PC-3 (cell line): ENCODE measurements around the gene ZNF557. TPM values are rescaled to one million over a fixed set of nuclear protein-coding genes. Genes with fewer than 3 reads are reported as not detected.

Source experiments
- ATAC-seq: fragments of 200-7000 bp; cut with Tn5 transposase; 2 replicates; pipeline ENCODE4 v1.9.1; 2020; ENCODE audit warnings: mild to moderate bottlenecking, moderate library complexity
- BruUV-seq: library from RNA; stranded (reverse); fragments of 400-500 nt; replicated peaks from 2 replicates; lab custom pipeline; 2021; lab: Mats Ljungman, UMichigan
- CTCF ChIA-PET: fragments of 300-600 bp; sonication (Branson Sonifier 250); formaldehyde crosslinking; loops from one replicate; lab custom pipeline; 2022; ENCODE audit warnings: antibody characterized with exemption; lab: Charles Lee
- POLR2A ChIA-PET: fragments of 300-600 bp; sonication (Branson Sonifier 250); formaldehyde crosslinking; loops from one replicate; lab custom pipeline; 2022; ENCODE audit warnings: antibody characterized with exemption; ENCODE audit not compliant: unreplicated experiment; lab: Charles Lee
- DNase-seq: peaks from one replicate; pipeline ENCODE4 v3.0.0-alpha.2; 2015
- H2AFZ ChIP-seq: fragments of 300-600 bp; sonication (generic); 2 replicates; pipeline ENCODE4 v1.6.0; 2016; ENCODE audit warnings: antibody characterized with exemption, low read length
- H3F3A ChIP-seq: fragments of 300-600 bp; sonication (generic); one replicate; pipeline ENCODE4 v1.6.0; 2017; ENCODE audit warnings: antibody characterized with exemption, low read length, control low read depth, mild to moderate bottlenecking; ENCODE audit not compliant: unreplicated experiment
- H3K27ac ChIP-seq: fragments of 300-600 bp; sonication (generic); 2 replicates; pipeline ENCODE4 v1.5.1; 2016; ENCODE audit warnings: mild to moderate bottlenecking, low read length
- H3K27me3 ChIP-seq: fragments of 300-600 bp; sonication (generic); 2 replicates; pipeline ENCODE4 v1.6.1; 2016; ENCODE audit warnings: low read length, mixed read lengths
- H3K36me3 ChIP-seq: fragments of 300-600 bp; sonication (generic); 2 replicates; pipeline ENCODE4 v1.6.1; 2016; ENCODE audit warnings: low read depth, mixed run types, low read length, mixed read lengths
- H3K4me1 ChIP-seq: fragments of 300-600 bp; sonication (generic); 2 replicates; pipeline ENCODE4 v1.5.1; 2016; ENCODE audit warnings: low read length; ENCODE audit not compliant: insufficient read depth
- H3K4me2 ChIP-seq: fragments of 300-600 bp; sonication (generic); 2 replicates; pipeline ENCODE4 v1.6.0; 2016; ENCODE audit warnings: low read length
- H3K4me3 ChIP-seq: fragments of 300-600 bp; sonication (generic); 2 replicates; pipeline ENCODE4 v1.5.1; 2016; ENCODE audit warnings: mild to moderate bottlenecking, low read length, mixed read lengths
- H3K79me2 ChIP-seq: fragments of 300-600 bp; sonication (generic); 2 replicates; pipeline ENCODE4 v1.6.1; 2017; ENCODE audit warnings: low read length, mixed read lengths
- H3K9ac ChIP-seq: fragments of 300-600 bp; sonication (generic); 2 replicates; pipeline ENCODE4 v1.6.0; 2016; ENCODE audit warnings: mild to moderate bottlenecking, low read length
- H3K9me2 ChIP-seq: fragments of 300-600 bp; sonication (generic); replicated peaks from 2 replicates; pipeline ENCODE4 v1.6.1; 2016; ENCODE audit warnings: mixed run types, low read length, mixed read lengths
- H3K9me3 ChIP-seq: fragments of 300-600 bp; sonication (generic); 2 replicates; pipeline ENCODE4 v1.6.1; 2016; ENCODE audit warnings: low read length, mixed read lengths
- H4K20me1 ChIP-seq: fragments of 300-600 bp; sonication (generic); 2 replicates; pipeline ENCODE4 v1.6.1; 2016; ENCODE audit warnings: low read length, mixed read lengths
- CTCF ChIP-seq: fragments of 300-600 bp; sonication (generic); conservative IDR thresholded peaks from 2 replicates; pipeline ENCODE4 v1.5.1; 2017; ENCODE audit warnings: antibody characterized with exemption, low read depth, mild to moderate bottlenecking, low read length
- EZH2 ChIP-seq: fragments of 300-600 bp; sonication (generic); IDR thresholded peaks from one replicate; pipeline ENCODE4 v1.6.1; 2017; ENCODE audit warnings: antibody characterized with exemption, mild to moderate bottlenecking, low read length; ENCODE audit not compliant: unreplicated experiment
- EZH2phosphoT487 ChIP-seq: fragments of 300-600 bp; sonication (generic); IDR thresholded peaks from 2 replicates; pipeline ENCODE4 v1.6.1; 2018; ENCODE audit warnings: mild to moderate bottlenecking, antibody characterized with exemption, low read length, borderline replicate concordance
- intact Hi-C: fragments of 100-400 bp; cut with micrococcal nuclease; formaldehyde crosslinking; loops from 2 replicates; pipeline ENCODE4 v1.9.0; 2023
- total RNA-seq: library from RNA; depleted of rRNA; stranded (reverse); fragments of >200 nt; gene quantifications from 2 replicates; pipeline ENCODE4 v1.2.3, GENCODE V29; 2014

The ZNF557 gene
- total RNA-seq, 1 experiment from 2014 or later, result 13.7 TPM

- POLR2A ChIA-PET, result no interaction called here
- intact Hi-C loops, result no loop called here
- CTCF ChIA-PET, result no interaction called here
Measured at GRCh38 chr19:7106711-7107657, 37.5 kb downstream of the ZNF557 start.

GRCh38 chr19:7109678-7110289, 40.3 kb downstream of the ZNF557 start:
- no peak for TF ChIP-seq EZH2phosphoT487
- TF ChIP-seq CTCF, result no peak
- no peak for TF ChIP-seq EZH2
- H2AFZ ChIP-seq, result no peak overlapping the region
- H3F3A ChIP-seq, result no peaks in the 10 kb centered on the region
- H3K4me3 ChIP-seq, result no peak overlapping the region
- H4K20me1 ChIP-seq, result no peaks in the 10 kb centered on the region
- ChIA-PET CTCF (no interaction called here), POLR2A (interaction anchor here (0.6 kb wide), 1 partner anchor 757 kb away, joined by 6 read pairs; no protein-coding TSS in a partner anchor)
- intact Hi-C loops, result no loop called here
- H3K4me2 ChIP-seq, result no peak overlapping the region
- DNase-seq, result no peak
- H3K9ac ChIP-seq, result no peak overlapping the region
- H3K36me3 ChIP-seq, result no peaks in the 10 kb centered on the region
- no TSS peak for BruUV-seq
- ATAC-seq, result no peak
- no peaks in the 10 kb centered on the region for H3K79me2 ChIP-seq
- H3K9me3 ChIP-seq, result no peaks in the 10 kb centered on the region
- H3K27ac ChIP-seq, result no peak overlapping the region
- H3K9me2 ChIP-seq, result no peaks in the 10 kb centered on the region
- no peaks in the 10 kb centered on the region for H3K4me1 ChIP-seq
- H3K27me3 ChIP-seq, result no peaks in the 10 kb centered on the region; the same call in 1 of the 2 replicates

More at GRCh38 chr19:7106711-7107657, 37.5 kb downstream of the ZNF557 start:
- TF ChIP-seq EZH2 (no peak), EZH2phosphoT487 (no peak)
- DNase-seq (no peak), ATAC-seq (no peak)
- Histone ChIP-seq H3K4me1 (no peaks in the 10 kb centered on the region), H3K36me3 (no peaks in the 10 kb centered on the region), H3K9me2 (no peaks in the 10 kb centered on the region), H3K79me2 (no peaks in the 10 kb centered on the region), H3K27me3 (no peaks in the 10 kb centered on the region; the same call in 1 of the 2 replicates), H3K9me3 (no peaks in the 10 kb centered on the region), H2AFZ (no peak overlapping the region), H4K20me1 (no peaks in the 10 kb centered on the region), H3K4me2 (no peak overlapping the region), H3K27ac (no peak overlapping the region), H3K4me3 (no peak overlapping the region), H3K9ac (no peak overlapping the region), H3F3A (no peaks in the 10 kb centered on the region)
- BruUV-seq, result no TSS peak

GRCh38 chr19:7112675-7113074, 43.2 kb downstream of the ZNF557 start:
- Histone ChIP-seq H2AFZ (no peak overlapping the region), H3K27me3 (no peaks in the 10 kb centered on the region), H3K4me1 (no peaks in the 10 kb centered on the region), H3K79me2 (no peaks in the 10 kb centered on the region), H3K27ac (no peak overlapping the region), H3K9ac (no peak overlapping the region), H4K20me1 (no peaks in the 10 kb centered on the region), H3K9me3 (no peaks in the 10 kb centered on the region), H3K4me2 (no peak overlapping the region), H3F3A (no peaks in the 10 kb centered on the region), H3K4me3 (no peak overlapping the region), H3K9me2 (no peaks in the 10 kb centered on the region), H3K36me3 (no peaks in the 10 kb centered on the region)
- TF ChIP-seq EZH2 (no peak), EZH2phosphoT487 (no peak), CTCF (no peak)
- intact Hi-C loops, result no loop called here
- ATAC-seq, result no peak
- CTCF ChIA-PET, result no interaction called here
- BruUV-seq, result no TSS peak
- POLR2A ChIA-PET, result no interaction called here
- no peak for DNase-seq
